Measurements from ENCODE around the gene ARHGAP6. TPM values are rescaled to one million over a fixed set of nuclear protein-coding genes. Genes with fewer than 3 reads are reported as not detected.

Gene ARHGAP6
- total and polyA plus RNA-seq, 2 experiments from 2014 or later: 0.26 to 0.59 TPM

GRCh38 chrX:11566789-11567188 is 98.9 kb downstream of the ARHGAP6 start:
- Mint-ChIP-seq H3K36me3 (ENCODE audit: low read depth) (no peaks in the 10 kb centered on the region), H3K9me3 (no peaks in the 10 kb centered on the region), H3K4me3 (no peak overlapping the region), H3K27ac (no peak overlapping the region), H3K4me1 (peaks cover 9% of the 10 kb centered on the region; the same call in 2 of the 3 replicates), H3K27me3 (ENCODE audit: insufficient read depth, low read depth, poor library complexity) (peaks cover 69% of the 10 kb centered on the region)
- Histone ChIP-seq H3K79me2 (replicated peaks; ENCODE audit: insufficient read depth) (no peaks in the 10 kb centered on the region), H3K4me3 (no peak overlapping the region), H3K9me2 (ENCODE audit: insufficient read depth) (no peaks in the 10 kb centered on the region), H3K27me3 (ENCODE audit: insufficient read depth) (peaks cover 97% of the 10 kb centered on the region), H4K20me1 (replicated peaks; ENCODE audit: insufficient read depth) (no peaks in the 10 kb centered on the region; the same call in 1 of the 2 replicates), H3F3A (replicated peaks; ENCODE audit: low read depth) (no peaks in the 10 kb centered on the region), H3K36me3 (ENCODE audit: insufficient read depth) (no peaks in the 10 kb centered on the region), H3K4me2 (no peak overlapping the region), H3K4me1 (ENCODE audit: insufficient read depth) (no peaks in the 10 kb centered on the region), H3K27ac (ENCODE audit: low read depth) (no peak overlapping the region), H2AFZ (no peak overlapping the region)
- ATAC-seq (no peak), DNase-seq (ENCODE audit: low spot score) (no peak)
- no peak for TF ChIP-seq ZNF462 (CRISPR knock-in tag; IDR thresholded peaks at IDR 0.05)
- no peak for TF ChIP-seq REST (IDR thresholded peaks at IDR 0.05; ENCODE audit: unreplicated experiment)
- no peak for TF ChIP-seq CREB1 (CRISPR knock-in tag; IDR thresholded peaks at IDR 0.05; ENCODE audit: low read depth)
- no peak for TF ChIP-seq ZNF331 (CRISPR knock-in tag; IDR thresholded peaks at IDR 0.05; ENCODE audit: low read depth)
- no peak for TF ChIP-seq NANOG (IDR thresholded peaks at IDR 0.05; ENCODE audit: borderline replicate concordance)
- TF ChIP-seq POLR2AphosphoS5 (IDR thresholded peaks at IDR 0.05; ENCODE audit: low read depth): no peak
